Endothelial cell of umbilical vein (primary cell): ENCODE data around the gene MUC5AC.

ENCODE experiments used
- EZH2 ChIP-seq: IDR thresholded peaks from 2 replicates; pipeline ENCODE4 v1.6.1; 2012; ENCODE audit warnings: borderline replicate concordance, low read depth, mild to moderate bottlenecking, moderate library complexity, low read length, inconsistent platforms; ENCODE audit not compliant: severe bottlenecking
- POLR2A ChIP-seq: IDR thresholded peaks from 2 replicates; pipeline ENCODE4 v1.6.1; 2012; ENCODE audit warnings: low read depth, mild to moderate bottlenecking, control low read depth, low read length
- POLR2AphosphoS5 ChIP-seq: IDR thresholded peaks from 2 replicates; pipeline ENCODE4 v1.6.1; 2012; ENCODE audit warnings: low read depth, mild to moderate bottlenecking, control low read depth, low read length, moderate library complexity; ENCODE audit not compliant: insufficient read depth
- TF ChIP-seq, protein P1 (sequence below), 2 donors: IDR thresholded peaks; 1 replicate in 1 of 2; 2 replicates in 1 of 2; pipeline ENCODE4 v1.5.1; 2011; ENCODE audit warnings: low read length in 2 of 2, mild to moderate bottlenecking in 2 of 2, moderate library complexity in 2 of 2, control low read depth in 1 of 2, inconsistent platforms in 1 of 2, low read depth in 1 of 2; ENCODE audit not compliant: insufficient read depth in 1 of 2; ENCODE audit errors: extremely low read depth in 1 of 2

DNA sequence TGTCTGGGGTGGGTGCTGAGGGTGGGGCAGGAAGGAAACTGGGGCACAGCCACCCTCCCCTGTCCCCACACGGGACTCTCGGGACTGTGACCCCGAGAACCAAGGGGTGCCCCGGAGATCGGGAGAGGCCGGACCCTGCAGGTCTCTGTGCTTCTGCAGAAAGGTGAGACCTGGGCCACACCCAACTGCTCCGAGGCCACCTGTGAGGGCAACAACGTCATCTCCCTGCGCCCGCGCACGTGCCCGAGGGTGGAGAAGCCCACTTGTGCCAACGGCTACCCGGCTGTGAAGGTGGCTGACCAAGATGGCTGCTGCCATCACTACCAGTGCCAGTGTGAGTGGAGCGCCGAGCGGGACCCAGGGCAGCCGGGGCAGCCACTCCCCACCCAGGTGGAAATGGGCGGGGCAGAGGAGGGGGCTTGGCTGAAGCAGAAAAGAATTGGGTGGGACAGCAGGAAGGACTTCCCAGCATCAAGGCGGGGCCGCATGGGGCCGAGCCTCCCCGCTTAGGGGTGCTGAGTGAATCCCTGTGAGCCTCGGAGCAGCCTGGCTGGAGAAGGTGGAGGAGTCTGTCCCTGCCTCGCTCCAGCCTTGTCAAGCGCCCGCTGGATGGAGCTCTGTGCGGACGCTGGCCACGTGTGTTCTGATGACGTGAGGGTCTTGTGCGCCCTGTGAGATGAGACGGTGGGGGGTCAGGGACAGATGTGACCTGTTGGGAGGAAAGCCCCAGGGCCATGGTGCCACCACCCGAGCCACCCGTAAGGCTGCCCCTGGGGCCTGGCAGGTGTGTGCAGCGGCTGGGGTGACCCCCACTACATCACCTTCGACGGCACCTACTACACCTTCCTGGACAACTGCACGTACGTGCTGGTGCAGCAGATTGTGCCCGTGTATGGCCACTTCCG, 35.8 kb downstream of the MUC5AC start:
- TF ChIP-seq EZH2 (no peak), POLR2A (no peak), POLR2AphosphoS5 (no peak)
- TF ChIP-seq, protein P1, sequence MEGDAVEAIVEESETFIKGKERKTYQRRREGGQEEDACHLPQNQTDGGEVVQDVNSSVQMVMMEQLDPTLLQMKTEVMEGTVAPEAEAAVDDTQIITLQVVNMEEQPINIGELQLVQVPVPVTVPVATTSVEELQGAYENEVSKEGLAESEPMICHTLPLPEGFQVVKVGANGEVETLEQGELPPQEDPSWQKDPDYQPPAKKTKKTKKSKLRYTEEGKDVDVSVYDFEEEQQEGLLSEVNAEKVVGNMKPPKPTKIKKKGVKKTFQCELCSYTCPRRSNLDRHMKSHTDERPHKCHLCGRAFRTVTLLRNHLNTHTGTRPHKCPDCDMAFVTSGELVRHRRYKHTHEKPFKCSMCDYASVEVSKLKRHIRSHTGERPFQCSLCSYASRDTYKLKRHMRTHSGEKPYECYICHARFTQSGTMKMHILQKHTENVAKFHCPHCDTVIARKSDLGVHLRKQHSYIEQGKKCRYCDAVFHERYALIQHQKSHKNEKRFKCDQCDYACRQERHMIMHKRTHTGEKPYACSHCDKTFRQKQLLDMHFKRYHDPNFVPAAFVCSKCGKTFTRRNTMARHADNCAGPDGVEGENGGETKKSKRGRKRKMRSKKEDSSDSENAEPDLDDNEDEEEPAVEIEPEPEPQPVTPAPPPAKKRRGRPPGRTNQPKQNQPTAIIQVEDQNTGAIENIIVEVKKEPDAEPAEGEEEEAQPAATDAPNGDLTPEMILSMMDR (IDR thresholded peaks at IDR 0.05; ENCODE audit: extremely low read depth in 1 of 2, insufficient read depth in 1 of 2, low read depth in 1 of 2, low read length in 2 of 2), result no peak
